Adrenal gland (tissue), 5 donors: ENCODE results near the gene TACR2.

Source experiments
- POLR2A ChIP-seq, 2 donors: fragments of 450-650 bp; IDR thresholded peaks; one replicate each; pipeline ENCODE4 v1.6.1; 2017; ENCODE audit warnings: antibody characterized with exemption in 2 of 2, mild to moderate bottlenecking in 2 of 2, moderate library complexity in 1 of 2
- TF ChIP-seq, protein P1 (sequence below), 6 experiments: fragments of 450-650 bp in 4 of 6; fragments of 200-600 bp in 2 of 6; sonication (generic) in 1 of 6; IDR thresholded peaks; 1 replicate in 5 of 6; 2 replicates in 1 of 6; pipeline versions ENCODE4 v1.5.1 to v1.8.0; 2016 to 2021; ENCODE audit warnings: antibody characterized with exemption in 6 of 6, mild to moderate bottlenecking in 2 of 6, moderate library complexity in 1 of 6
- donor health status: DM: no; HTN: no; CAD: no.

DNA sequence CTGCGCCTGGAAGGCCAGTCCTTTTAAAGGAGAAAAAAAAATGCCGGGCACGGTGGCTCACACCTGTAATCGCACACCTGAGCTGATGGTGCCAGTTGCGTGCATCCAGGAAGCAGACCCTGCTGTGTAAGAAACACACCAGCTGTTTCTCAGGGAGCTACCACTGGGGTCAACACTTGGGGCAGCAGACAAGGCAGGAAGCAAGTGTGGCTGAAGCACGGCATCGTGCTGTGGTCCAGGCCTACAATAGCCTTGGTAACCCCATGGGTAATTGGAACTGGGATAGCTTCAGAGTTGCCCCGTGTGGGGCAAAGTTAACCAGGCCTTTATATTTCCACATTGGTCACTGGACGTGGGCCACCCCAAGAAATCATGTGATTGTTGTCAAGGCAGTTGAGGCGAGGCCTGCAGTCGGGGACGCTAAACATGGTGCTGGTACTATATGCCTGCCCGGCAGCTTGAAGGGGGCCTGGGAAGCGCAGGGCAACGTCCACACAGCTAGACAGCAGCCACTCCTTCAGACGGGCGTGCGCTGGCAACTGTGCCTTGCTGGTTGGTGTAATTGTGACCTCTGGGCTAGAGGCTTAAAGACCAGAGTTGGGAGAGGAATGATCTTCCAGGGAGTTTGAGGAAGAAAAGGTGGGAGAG is 2.5 kb upstream of the TACR2 start:
- TF ChIP-seq, protein P1, sequence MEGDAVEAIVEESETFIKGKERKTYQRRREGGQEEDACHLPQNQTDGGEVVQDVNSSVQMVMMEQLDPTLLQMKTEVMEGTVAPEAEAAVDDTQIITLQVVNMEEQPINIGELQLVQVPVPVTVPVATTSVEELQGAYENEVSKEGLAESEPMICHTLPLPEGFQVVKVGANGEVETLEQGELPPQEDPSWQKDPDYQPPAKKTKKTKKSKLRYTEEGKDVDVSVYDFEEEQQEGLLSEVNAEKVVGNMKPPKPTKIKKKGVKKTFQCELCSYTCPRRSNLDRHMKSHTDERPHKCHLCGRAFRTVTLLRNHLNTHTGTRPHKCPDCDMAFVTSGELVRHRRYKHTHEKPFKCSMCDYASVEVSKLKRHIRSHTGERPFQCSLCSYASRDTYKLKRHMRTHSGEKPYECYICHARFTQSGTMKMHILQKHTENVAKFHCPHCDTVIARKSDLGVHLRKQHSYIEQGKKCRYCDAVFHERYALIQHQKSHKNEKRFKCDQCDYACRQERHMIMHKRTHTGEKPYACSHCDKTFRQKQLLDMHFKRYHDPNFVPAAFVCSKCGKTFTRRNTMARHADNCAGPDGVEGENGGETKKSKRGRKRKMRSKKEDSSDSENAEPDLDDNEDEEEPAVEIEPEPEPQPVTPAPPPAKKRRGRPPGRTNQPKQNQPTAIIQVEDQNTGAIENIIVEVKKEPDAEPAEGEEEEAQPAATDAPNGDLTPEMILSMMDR (IDR thresholded peaks at IDR 0.05) = no peak
- TF ChIP-seq POLR2A (IDR thresholded peaks at IDR 0.05) = no peak
